ENCODE results near the gene AFAP1L2. TPM values are rescaled to one million over a fixed set of nuclear protein-coding genes. Genes with fewer than 3 reads are reported as not detected.

AFAP1L2 gene
- total and polyA plus RNA-seq, 9 of the 15 experiments (the other 6 are each of a cell fraction or from before 2014, with no cell fraction given): 0.07 TPM; not detected in 8

GRCh38 chr10:114279901-114280644, 124.2 kb downstream of the AFAP1L2 start (continued):
- TF ChIP-seq, protein P1, sequence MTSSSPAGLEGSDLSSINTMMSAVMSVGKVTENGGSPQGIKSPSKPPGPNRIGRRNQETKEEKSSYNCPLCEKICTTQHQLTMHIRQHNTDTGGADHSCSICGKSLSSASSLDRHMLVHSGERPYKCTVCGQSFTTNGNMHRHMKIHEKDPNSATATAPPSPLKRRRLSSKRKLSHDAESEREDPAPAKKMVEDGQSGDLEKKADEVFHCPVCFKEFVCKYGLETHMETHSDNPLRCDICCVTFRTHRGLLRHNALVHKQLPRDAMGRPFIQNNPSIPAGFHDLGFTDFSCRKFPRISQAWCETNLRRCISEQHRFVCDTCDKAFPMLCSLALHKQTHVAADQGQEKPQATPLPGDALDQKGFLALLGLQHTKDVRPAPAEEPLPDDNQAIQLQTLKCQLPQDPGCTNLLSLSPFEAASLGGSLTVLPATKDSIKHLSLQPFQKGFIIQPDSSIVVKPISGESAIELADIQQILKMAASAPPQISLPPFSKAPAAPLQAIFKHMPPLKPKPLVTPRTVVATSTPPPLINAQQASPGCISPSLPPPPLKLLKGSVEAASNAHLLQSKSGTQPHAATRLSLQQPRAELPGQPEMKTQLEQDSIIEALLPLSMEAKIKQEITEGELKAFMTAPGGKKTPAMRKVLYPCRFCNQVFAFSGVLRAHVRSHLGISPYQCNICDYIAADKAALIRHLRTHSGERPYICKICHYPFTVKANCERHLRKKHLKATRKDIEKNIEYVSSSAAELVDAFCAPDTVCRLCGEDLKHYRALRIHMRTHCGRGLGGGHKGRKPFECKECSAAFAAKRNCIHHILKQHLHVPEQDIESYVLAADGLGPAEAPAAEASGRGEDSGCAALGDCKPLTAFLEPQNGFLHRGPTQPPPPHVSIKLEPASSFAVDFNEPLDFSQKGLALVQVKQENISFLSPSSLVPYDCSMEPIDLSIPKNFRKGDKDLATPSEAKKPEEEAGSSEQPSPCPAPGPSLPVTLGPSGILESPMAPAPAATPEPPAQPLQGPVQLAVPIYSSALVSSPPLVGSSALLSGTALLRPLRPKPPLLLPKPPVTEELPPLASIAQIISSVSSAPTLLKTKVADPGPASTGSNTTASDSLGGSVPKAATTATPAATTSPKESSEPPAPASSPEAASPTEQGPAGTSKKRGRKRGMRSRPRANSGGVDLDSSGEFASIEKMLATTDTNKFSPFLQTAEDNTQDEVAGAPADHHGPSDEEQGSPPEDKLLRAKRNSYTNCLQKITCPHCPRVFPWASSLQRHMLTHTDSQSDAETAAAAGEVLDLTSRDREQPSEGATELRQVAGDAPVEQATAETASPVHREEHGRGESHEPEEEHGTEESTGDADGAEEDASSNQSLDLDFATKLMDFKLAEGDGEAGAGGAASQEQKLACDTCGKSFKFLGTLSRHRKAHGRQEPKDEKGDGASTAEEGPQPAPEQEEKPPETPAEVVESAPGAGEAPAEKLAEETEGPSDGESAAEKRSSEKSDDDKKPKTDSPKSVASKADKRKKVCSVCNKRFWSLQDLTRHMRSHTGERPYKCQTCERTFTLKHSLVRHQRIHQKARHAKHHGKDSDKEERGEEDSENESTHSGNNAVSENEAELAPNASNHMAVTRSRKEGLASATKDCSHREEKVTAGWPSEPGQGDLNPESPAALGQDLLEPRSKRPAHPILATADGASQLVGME (CRISPR knock-in tag; IDR thresholded peaks at IDR 0.05): no peak
- TF ChIP-seq, protein P2, sequence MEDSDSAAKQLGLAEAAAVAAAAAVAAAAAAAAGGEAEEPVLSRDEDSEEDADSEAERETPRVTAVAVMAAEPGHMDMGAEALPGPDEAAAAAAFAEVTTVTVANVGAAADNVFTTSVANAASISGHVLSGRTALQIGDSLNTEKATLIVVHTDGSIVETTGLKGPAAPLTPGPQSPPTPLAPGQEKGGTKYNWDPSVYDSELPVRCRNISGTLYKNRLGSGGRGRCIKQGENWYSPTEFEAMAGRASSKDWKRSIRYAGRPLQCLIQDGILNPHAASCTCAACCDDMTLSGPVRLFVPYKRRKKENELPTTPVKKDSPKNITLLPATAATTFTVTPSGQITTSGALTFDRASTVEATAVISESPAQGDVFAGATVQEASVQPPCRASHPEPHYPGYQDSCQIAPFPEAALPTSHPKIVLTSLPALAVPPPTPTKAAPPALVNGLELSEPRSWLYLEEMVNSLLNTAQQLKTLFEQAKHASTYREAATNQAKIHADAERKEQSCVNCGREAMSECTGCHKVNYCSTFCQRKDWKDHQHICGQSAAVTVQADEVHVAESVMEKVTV (CRISPR knock-in tag; IDR thresholded peaks at IDR 0.05): no peak
- TF ChIP-seq ZNF780A (CRISPR knock-in tag; IDR thresholded peaks at IDR 0.05): no peak
- no peak for TF ChIP-seq LEF1 (IDR thresholded peaks at IDR 0.05)
- no peak for TF ChIP-seq FOXK1 (CRISPR knock-in tag; IDR thresholded peaks at IDR 0.05; ENCODE audit: borderline replicate concordance)
- TF ChIP-seq SRSF3 (IDR thresholded peaks at IDR 0.05; ENCODE audit: insufficient read depth, low read length): no peak
- TF ChIP-seq, protein P3, sequence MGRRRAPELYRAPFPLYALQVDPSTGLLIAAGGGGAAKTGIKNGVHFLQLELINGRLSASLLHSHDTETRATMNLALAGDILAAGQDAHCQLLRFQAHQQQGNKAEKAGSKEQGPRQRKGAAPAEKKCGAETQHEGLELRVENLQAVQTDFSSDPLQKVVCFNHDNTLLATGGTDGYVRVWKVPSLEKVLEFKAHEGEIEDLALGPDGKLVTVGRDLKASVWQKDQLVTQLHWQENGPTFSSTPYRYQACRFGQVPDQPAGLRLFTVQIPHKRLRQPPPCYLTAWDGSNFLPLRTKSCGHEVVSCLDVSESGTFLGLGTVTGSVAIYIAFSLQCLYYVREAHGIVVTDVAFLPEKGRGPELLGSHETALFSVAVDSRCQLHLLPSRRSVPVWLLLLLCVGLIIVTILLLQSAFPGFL (CRISPR knock-in tag; IDR thresholded peaks at IDR 0.05): no peak
- no peak for TF ChIP-seq ZNF445 (CRISPR knock-in tag; IDR thresholded peaks at IDR 0.05; ENCODE audit: low read depth)
- TF ChIP-seq KLF16 (IDR thresholded peaks at IDR 0.05): no peak
- no peak for TF ChIP-seq KDM5B (IDR thresholded peaks at IDR 0.05; ENCODE audit: insufficient replicate concordance, low read depth, low read length)
- TF ChIP-seq PBX2 (CRISPR knock-in tag; IDR thresholded peaks at IDR 0.05; ENCODE audit: low read depth): no peak
- TF ChIP-seq PBX2 (tag; conservative IDR thresholded peaks at IDR 0.05; ENCODE audit: low read depth): no peak
- no peak for TF ChIP-seq ZNF347 (CRISPR knock-in tag; IDR thresholded peaks at IDR 0.05; ENCODE audit: low read depth)
- no peak for TF ChIP-seq PHF21A (IDR thresholded peaks at IDR 0.05; ENCODE audit: borderline replicate concordance, low read depth)
- no peak for TF ChIP-seq OTX1 (CRISPR knock-in tag; IDR thresholded peaks at IDR 0.05)
- TF ChIP-seq ZNF316 (IDR thresholded peaks at IDR 0.05): no peak

Measured in K562 (cell line).